MV-4-11 (cell line): Measurements from ENCODE around the gene POC1A.
"Not testable (repeated sequence)": the region's sequence is repeated elsewhere in the genome, so short reads cannot be mapped to it uniquely, and the experiment has no call there.

ENCODE experiments used
- DNase-seq: peaks from one replicate; lab custom pipeline; 2025; lab: John Stamatoyannopoulos, UW

The POC1A gene

DNA sequence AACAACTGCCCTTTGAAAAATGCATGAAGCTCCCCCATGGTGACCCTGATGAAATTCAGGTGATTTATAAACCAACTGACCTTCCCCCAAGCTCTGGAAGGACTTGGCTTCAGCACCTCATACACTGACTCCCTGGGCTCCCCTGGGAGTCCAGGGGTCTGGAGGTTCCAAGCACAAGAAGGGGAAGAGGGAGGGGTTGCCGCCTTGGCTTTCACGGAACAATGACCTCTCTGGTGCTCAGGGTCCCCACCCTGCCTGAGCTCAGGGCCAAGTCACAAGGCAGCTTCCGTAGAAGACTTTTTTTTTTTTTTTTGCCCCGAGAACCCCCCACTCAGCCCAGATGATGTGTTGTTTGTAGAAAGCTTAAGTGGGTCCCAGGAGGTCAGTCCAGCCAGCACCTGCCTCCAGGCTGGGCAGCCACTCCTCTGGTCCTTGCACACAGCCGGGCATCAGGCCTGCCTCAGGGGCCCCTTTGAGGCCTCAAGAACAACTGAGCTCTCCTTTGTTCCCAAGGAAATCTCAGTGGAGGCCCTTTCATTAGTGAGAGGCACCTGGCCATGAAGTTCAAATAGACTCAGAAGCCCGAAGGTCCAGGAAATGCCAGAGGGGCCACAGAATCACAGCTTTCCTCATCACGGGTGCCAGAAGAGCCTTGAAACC, 29.7 kb upstream of the POC1A start:
- no peak for DNase-seq

DNA sequence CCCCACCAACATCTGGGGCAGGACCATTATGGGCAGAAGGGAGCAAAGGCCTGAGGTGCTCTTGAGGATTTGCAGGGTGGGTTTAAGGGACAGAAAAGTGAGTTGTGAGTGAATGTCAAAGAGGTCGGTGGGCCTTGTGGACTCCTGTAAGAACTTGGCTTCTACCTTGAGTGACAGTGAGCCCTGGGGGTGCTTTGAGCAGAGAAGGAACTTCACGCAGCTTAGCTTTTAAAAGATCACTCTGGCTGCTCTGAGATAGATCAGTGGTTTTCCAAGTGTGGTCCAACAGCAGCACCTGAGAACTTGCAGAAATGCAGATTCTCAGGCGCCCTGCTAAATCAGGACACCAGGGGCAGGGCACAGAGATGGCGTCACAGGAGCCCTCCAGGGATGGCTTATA, 28.5 kb upstream of the POC1A start:
- DNase-seq, result no peak

DNA sequence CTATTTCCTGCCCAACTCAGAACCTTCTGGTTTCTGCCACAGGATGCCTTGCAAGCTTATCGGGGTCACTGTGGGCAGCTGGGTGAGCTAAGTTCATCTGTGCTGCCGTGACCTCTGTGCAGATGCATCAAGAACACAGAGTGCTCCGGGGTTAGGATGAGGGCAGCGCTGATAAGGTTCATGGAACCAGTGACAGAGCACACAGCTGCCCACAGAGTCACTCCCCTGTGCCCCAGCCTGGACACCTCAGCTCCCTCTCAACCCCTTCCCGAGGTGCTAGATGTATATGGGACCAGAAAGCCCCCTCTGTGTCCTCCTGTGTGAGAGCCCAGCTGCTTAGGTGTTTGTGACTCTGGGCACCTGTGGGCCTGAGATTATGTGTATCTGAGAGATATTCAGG, 28.0 kb upstream of the POC1A start:
- DNase-seq, result peak; percentile 37

DNA sequence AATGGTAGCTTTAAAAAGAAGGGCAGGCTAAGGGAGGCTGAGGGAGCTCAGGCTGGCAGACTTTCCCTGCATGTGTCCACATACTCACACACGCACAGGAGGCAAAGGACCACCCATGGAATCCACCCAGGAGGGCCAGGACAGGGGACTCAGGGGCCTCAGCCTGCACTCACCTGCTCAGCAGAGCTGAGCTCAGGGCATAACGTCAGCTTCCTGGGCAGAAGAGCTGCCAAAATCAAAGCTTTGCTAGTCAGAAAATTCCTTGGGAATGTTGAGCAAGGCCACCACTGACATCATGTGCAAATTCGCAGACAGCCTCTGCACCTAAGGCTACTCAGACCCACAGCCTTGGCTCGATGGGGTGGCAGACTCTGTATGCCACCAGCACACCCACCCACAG, 27.3 kb upstream of the POC1A start:
- DNase-seq, result no peak

DNA sequence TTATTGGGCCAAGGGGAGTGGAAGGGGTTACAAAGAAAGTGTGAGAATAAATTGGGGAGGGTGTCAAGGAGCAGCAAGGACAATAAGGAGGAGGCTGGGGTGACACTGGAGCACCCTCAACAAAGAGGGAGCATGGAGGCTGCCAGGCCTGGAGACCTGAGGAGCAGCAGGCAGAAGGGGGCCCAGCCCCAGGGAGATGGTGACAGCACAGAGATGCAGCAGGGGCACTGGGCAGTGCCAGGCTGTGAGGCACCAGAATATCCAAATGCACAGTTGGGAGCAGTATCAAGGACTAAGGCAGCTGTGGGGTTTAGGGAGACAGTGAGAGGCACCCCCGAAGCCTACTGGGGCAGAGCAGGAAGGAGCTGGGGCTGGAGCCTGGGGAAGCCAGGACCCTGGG, 24.3 kb upstream of the POC1A start:
- DNase-seq, result no peak

DNA sequence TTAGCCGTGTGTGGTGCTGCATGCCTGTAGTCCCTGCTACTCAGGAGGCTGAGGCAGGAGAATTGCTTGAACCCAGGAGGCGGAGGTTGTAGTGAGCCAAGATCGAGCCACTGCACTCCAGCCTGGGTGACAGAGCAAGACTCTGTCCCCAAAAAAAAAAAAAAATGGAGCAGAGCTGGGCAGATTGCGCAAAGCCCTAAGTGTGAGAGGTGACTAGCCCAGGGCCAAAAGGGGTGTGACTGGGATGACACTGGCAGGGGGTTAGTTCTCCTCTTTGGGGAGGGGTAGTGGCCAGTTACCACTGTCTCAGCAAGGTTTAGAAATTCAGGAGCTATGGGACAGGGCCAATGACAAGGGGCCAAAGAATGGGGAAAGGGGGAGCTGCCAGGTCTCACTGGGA, 23.9 kb upstream of the POC1A start:
- peak; percentile 55 for DNase-seq

DNA sequence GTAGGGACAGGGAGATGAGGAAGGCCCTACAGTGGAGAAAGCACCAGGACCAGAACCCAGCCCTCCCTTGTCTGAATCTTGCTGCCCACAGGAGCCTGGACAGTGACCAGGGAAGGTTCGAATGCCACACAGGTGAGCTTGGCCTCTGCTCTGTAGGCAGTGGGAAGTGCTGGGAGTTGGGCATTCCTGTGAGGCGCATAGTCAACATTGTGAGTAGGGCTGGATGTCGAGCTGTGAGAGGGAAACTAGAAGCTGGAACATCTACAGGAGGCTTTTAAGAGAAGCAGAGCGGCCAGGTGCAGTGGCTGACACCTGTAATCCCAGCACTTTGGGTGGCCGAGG, 23.4 kb upstream of the POC1A start:
- no peak for DNase-seq

DNA sequence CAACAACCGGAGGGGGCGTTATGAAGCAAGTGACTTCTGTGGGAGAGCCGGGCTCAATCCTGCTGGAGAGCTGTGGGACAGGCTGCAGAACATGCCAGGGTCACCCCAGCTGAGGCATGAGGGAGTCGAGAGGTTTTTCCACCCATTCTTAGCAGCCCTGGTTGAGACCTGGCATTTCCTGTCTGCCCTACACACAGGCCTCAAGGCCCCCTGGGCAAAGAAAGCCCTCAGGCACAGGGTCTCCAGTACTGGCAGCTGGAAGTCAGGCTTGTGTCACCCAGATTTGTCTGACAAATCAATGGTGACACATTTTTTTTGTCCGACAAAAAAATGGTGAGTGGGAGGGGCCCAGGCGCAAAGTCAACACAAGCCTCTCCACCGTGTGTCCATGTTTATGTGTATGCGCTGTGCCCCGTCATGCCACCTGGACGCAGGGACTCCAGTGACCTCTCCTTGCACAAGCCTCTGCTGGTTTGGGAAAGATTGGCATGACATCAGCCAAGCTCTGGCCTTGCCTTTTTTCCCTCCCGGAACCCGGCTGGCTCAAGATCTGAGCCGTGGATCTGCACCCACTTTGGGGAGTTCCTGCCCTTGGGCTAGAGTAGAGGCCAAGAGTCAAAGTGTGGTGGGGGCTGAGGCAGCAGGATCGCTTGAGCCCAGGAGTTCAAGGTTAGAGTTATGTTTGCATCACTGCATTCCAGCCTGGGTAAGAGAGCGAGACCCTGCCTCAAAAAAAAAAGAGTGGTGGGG, 22.9 kb upstream of the POC1A start:
- no peak for DNase-seq

DNA sequence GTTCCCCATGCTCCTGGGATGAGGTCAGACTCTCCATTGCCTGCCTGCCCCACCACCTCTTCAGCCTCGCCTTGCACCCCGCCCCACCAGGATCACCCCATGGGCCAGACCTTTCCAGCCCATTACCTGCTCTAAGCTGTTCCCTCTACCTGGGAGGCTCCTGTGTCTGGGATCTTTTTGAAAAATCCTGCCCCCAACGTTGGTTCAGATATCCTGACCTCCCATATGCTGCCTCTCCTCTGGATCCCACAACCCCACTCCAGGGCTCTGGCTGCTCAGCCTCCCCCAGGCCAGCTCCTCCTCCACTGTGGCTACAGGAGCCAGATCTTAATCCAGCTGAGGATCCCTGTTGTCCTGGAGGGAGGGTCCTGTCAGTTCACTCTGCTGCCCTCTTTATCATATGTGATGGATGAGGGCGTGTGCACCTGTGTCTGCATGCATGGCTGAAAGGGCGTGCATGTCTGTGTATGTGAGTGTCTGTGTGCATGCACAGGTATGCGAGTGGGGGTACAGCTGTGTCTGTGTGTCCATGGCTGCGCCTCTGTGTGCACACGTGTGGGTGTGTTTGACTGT, 22.0 kb upstream of the POC1A start:
- no peak for DNase-seq

DNA sequence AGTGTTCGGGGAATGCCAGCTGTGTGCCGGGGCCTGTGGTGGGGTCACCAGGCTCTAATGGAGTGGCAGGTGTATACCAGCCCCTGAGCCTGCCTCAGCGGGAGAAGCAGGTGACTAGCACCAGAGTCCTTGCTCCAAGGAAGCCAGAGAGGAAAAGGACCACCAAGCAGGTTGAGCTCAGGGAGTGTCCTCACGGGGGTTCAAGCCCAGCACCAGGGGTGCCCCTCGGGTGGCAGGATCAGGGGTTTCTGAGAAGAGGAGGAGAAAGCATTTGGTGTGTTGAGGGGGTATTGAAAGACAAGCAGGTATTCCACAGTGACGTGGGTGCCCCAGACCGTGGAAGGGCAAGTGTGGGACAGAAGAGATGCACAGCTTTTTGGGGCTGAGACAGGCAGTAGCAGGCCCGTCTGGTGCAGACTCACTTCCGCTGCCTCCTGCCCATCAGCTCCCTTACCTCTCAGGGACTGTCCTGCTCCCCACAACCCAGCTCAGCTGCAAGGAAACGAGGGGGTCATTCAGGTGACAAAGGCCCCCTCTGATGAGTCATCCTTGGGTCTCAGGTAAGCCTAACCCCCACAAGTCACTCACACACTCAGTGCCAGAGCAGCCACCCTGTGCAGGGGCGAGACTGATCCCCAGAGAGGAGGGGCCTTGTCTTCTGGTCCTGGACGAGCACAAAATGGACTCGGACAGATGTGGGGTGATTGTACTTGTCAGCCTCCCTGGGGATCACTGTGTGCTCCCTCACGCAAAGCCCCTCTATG, 21.4 kb upstream of the POC1A start:
- DNase-seq, result no peak

DNA sequence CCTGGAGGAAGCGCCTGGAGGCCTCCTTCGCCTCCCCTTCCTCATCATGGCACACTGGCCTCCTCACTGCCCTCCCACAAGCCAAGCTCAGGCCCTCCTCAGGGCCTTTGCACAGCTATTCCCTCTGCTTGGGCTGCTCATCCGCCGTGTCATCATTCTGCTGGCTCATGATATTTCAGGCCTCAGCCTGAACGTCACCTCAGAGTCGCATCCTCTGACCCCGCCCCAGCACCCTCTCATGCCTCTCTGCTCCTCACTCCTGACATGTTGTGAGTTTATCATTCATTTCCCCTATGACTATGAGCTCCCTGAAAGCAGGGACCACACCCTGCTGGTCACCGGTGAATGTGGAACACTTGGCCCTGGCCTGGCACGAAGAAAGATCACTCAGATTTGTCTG, 20.7 kb upstream of the POC1A start:
- DNase-seq, result no peak

DNA sequence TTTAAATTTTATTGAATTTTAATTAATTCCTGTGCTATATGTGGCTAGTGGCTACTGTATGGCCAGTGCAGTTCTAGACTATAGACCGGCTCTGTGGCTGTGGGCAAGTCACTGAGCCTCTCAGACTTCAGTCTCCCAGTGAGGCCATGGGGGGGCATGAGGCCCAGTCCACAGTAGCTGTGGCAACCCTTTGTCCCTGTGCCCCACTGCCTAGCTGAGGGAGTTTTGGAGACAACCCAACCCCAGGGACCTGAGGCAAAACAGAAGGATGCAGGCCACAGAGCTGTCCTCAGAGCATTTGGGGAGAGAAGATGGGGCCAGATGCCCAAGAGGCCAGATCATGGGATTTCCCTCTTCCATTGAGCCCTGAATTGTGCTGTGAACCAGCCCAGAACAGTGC, 18.9 kb upstream of the POC1A start:
- DNase-seq, result no peak

DNA sequence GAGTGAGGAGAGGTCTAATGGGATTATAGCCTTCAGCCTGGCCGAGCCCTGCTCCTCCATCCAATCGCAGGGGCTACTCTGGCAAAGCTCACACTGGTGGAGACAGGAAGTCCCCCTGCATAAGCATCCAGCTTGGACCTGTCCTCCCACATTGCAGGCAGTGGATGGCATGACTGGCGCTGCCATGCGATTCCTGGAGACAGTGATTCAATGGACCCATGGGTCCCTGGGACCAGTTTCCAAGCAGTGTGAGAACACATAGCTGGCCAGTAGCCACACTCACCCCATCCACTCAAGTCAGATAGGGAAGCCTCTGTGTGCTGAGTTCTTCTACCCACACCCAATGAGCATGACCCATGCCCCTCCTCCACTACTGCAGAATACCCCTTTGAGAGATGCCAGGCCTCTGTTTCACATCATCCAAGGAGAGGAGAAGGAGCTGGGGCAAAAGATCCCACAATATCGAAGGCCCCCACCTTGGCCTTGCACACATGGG, 18.1 kb upstream of the POC1A start:
- no peak for DNase-seq

DNA sequence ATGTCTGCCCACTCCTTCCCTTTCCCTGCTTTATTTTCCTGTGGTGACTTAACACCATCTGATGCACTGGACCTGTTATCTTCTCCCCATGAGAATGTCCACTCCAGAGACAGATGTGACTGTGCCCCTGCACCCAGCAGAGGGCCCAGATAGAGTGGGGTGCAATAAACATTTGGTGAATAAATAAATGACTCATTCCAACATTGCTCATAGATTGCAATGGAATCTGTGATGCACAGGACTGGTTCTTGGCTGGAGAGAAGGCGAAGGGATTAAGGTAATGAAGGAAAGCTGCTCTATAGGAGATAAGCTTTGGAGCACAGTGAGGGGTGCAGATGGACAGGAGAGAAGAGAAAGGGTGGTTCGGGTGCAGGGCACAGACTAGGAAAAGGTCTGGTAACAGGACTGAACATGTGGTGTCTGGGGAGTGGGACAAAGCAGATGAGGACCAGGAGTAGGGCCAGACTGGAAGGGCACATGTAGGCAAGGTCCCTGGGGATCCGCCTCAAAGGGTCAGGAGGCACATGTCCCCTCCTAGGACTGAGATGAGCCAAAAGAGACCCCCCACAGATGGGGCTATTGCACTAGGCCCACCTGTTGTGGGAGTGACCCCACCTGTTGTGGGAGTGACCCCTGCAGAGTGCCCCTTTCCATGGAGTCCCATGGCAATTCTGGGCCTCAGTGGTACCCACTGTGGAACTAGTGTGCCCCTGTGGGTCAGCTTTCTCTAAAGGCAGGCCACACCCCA, 17.5 kb upstream of the POC1A start:
- no peak for DNase-seq

DNA sequence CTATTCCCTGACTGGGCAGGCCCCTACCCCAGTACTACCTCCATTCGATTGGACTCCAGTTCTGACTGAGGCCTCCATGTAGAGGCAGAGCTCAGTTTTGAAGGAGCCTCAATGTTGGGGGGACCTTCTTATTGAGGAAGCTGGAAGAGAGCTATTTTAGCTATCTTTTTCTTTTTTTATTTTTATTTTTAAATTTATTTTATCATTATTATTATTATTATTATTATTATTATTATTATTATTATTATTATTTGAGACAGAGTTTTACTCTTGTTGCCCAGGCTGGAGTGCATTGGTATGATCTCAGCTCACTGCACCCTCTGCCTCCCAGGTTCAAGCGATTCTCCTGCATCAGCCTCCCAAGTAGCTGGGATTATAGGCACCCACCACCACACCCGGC, 16.0 kb upstream of the POC1A start:
- not testable (repeated sequence) for DNase-seq

DNA sequence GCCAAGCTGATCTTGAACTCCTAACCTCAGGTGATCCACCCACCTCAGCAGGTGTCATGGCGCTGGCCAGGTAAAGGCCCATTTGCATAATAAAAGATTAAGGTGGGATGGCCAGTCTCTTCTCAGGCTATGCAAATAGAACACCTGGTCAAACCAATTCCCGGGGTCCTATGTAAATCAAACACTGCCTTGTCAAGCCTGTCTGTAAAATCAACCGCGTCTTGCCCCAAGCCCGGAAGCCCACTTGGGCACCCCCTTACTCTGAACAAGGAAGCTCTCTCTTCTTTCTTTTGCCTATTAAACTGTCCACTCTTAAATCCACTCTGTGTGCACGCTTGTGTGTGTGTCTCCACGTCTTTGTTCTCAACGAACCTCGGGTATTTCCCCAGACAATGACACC, 13.0 kb upstream of the POC1A start:
- DNase-seq, result no peak

DNA sequence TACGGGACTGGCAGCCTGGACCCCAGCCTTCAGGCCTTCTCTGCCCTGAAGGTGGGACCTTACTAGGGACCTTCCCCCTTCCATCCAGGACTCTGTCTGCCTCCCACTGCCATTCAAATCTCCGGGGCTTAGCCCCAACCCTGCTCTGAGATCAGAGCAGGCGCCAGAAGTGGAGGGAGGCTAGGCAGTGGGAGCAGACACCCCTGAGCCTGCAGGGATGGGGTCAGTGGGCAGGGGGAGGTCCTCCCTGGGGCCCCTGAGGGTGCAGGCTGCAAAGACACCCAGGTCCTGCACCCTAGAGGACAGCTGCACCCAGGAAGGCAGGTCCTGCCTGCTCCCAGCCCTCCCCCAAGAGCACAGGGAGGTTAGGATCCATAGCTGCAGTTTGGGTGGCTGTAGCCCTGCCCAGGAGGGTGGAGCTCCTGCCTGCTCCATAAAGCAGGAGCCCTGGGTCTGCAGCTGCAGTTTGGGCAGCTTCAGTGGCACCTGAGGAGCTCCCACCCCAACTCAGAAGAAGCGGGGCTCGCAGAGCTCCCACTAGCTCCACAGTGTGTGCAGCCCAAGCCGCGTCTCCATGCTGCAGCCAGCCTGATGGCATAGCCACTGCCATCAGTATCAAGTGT, 8.1 kb upstream of the POC1A start:
- no peak for DNase-seq

DNA sequence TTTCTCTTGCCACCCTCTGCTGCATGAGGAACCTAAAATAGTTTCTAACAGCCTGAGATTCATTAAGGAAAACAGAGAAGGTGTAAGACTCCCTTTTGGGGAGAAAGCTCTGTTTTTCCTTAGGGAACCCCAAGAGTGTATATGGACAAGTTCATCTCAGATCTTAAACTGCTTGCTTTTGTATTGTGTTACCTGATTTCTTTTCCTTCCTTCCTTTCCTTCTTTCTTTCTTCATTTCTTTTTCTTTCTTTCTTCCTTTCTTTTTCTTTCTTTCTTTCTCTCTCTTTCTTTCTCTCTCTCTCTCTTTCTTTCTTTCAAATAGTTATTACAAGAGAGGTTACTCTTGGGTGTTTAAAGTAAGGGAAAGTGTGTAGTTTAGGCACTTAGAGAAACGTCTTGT, 5.3 kb upstream of the POC1A start:
- DNase-seq, result no peak

DNA sequence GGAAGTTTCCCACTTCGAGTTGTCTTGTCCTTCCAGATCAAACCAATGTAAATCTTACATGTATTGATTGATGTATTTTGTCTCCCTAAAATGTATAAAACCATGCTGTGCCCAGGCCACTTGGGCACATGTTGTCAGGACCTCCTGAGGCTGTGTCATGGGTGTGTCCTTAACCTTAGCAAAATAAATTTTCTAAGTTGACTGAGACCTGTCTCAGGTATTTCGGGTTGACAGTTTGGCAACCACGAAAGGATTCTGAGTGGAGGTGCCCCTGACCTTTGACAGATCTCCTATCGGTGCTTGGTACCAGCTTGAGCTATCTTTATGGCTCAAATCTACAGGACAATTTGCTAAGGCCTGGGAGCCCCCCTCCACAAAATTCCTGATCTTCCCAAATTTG, 1.7 kb upstream of the POC1A start:
- no peak for DNase-seq

DNA sequence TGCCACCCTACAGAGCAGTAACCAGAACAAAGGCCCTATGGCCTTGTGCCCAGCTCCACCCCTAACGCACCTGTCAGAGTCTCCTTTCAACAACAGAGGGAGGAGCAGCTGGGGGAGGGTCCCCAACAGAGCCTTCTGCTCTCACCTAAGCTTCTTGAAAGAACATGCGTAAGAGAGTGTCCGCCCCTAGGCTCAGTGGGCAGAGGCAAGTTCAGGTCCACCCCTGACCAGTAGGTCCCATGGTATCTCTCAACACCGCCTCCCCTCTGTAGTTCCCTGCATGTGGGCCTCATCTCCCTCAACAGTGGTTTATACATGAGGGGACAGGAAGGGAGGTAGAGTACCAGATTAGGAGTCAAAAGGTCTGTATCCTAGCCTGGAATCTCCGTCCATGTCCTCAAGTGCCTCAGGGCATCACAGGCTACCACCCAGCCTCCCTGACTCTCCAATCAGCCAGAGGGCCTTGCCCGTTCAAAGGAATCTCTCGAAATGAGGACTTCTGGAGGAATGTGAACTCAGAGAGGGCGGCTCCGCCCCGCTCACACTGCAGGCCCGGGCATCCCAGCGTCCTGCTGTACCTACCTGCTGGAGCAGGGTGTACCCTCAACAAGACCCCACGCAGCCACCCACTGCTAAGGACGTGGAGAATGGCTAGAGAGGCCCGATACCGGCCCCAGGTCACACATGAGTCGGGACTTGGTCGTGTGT, 680 bp downstream of the POC1A start:
- DNase-seq, result peak; percentile 15

DNA sequence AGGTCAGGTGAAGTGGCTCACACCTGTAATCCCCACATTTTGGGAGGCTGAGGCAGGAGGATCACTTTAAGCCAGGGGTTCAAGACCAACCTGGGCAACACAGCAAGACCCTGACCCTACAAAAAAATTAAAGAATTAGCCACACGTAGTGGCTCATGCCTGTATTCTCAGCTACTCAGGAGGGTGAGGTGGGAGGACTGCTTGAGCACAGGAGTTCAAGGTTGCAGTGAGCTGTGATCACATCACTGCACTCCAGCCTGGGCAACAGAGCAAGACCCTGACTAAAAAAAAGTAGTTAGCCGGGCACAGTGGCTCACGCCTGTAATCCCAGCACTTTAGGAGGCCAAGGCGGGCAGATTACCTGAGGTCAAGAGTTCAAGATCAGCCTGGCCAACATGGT, 2.2 kb downstream of the POC1A start:
- not testable (repeated sequence) for DNase-seq
